Measurements from ENCODE around the gene LRMDA.

The LRMDA gene

GRCh38 chr10:75427951-75428350 is 3.5 kb upstream of the LRMDA start:
- H3K9ac ChIP-seq (ENCODE audit: low read depth, low read length): no peak overlapping the region
- WGBS: 72% methylated on average over 3 of the region's 3 CpGs

GRCh38 chr10:75428434-75429158 is 2.8 kb upstream of the LRMDA start:
- Histone ChIP-seq H3K4me1 (ENCODE audit: insufficient read depth, low read length) (peaks cover 36% of the 10 kb centered on the region), H3K4me3 (ENCODE audit: low read length) (no peak overlapping the region), H3K27me3 (ENCODE audit: insufficient read depth, low read length) (peaks cover 100% of the 10 kb centered on the region), H3K9ac (ENCODE audit: low read depth, low read length) (no peak overlapping the region), H3K9me3 (ENCODE audit: insufficient read depth, low read depth, low read length) (no peaks in the 10 kb centered on the region), H3K36me3 (ENCODE audit: insufficient read depth, low read length) (no peaks in the 10 kb centered on the region), H3K27ac (ENCODE audit: low read depth, low read length) (no peak overlapping the region)
- WGBS: 66% methylated on average over 8 of the region's 9 CpGs

More at GRCh38 chr10:75427951-75428350, 3.5 kb upstream of the LRMDA start:
- peaks cover 32% of the 10 kb centered on the region for H3K4me1 ChIP-seq (ENCODE audit: insufficient read depth, low read length)
- no peaks in the 10 kb centered on the region for H3K9me3 ChIP-seq (ENCODE audit: insufficient read depth, low read depth, low read length)
- no peak overlapping the region for H3K4me3 ChIP-seq (ENCODE audit: low read length)
- peaks cover 100% of the 10 kb centered on the region for H3K27me3 ChIP-seq (ENCODE audit: insufficient read depth, low read length)
- no peaks in the 10 kb centered on the region for H3K36me3 ChIP-seq (ENCODE audit: insufficient read depth, low read length)
- H3K27ac ChIP-seq (ENCODE audit: low read depth, low read length): no peak overlapping the region

GRCh38 chr10:75429159-75429827 is 2.1 kb upstream of the LRMDA start:
- Histone ChIP-seq H3K27ac (ENCODE audit: low read depth, low read length) (no peak overlapping the region), H3K9me3 (ENCODE audit: insufficient read depth, low read depth, low read length) (no peaks in the 10 kb centered on the region), H3K4me3 (ENCODE audit: low read length) (no peak overlapping the region), H3K27me3 (ENCODE audit: insufficient read depth, low read length) (peaks cover 100% of the 10 kb centered on the region), H3K9ac (ENCODE audit: low read depth, low read length) (no peak overlapping the region), H3K4me1 (ENCODE audit: insufficient read depth, low read length) (peaks cover 36% of the 10 kb centered on the region), H3K36me3 (ENCODE audit: insufficient read depth, low read length) (no peaks in the 10 kb centered on the region)
- WGBS: 67% methylated on average over 5 of the region's 5 CpGs

- Histone ChIP-seq H3K9ac (ENCODE audit: low read depth, low read length) (no peak overlapping the region), H3K4me3 (ENCODE audit: low read length) (no peak overlapping the region), H3K4me1 (ENCODE audit: insufficient read depth, low read length) (peaks cover 36% of the 10 kb centered on the region), H3K36me3 (ENCODE audit: insufficient read depth, low read length) (no peaks in the 10 kb centered on the region), H3K27me3 (ENCODE audit: insufficient read depth, low read length) (peaks cover 100% of the 10 kb centered on the region), H3K9me3 (ENCODE audit: insufficient read depth, low read depth, low read length) (no peaks in the 10 kb centered on the region), H3K27ac (ENCODE audit: low read depth, low read length) (no peak overlapping the region)
- 4% methylated on average over 9 of the region's 9 CpGs for WGBS
These were observed 1.2 kb upstream of the LRMDA start for GRCh38 chr10:75430000-75430763.

- H3K27me3 ChIP-seq (ENCODE audit: insufficient read depth, low read length): peaks cover 100% of the 10 kb centered on the region
- no peak overlapping the region for H3K9ac ChIP-seq (ENCODE audit: low read depth, low read length)
- H3K27ac ChIP-seq (ENCODE audit: low read depth, low read length): no peak overlapping the region
- H3K4me3 ChIP-seq (ENCODE audit: low read length): no peak overlapping the region
- H3K4me1 ChIP-seq (ENCODE audit: insufficient read depth, low read length): peaks cover 36% of the 10 kb centered on the region
- H3K36me3 ChIP-seq (ENCODE audit: insufficient read depth, low read length): no peaks in the 10 kb centered on the region
- H3K9me3 ChIP-seq (ENCODE audit: insufficient read depth, low read depth, low read length): no peaks in the 10 kb centered on the region
- WGBS: 73% methylated on average over 5 of the region's 5 CpGs
These were observed 752 bp downstream of the LRMDA start for GRCh38 chr10:75432176-75432575.

GRCh38 chr10:75432763-75433162 is 1.3 kb downstream of the LRMDA start:
- no peaks in the 10 kb centered on the region for H3K9me3 ChIP-seq (ENCODE audit: insufficient read depth, low read depth, low read length)
- peaks cover 35% of the 10 kb centered on the region for H3K4me1 ChIP-seq (ENCODE audit: insufficient read depth, low read length)
- H3K27ac ChIP-seq (ENCODE audit: low read depth, low read length): no peak overlapping the region
- H3K27me3 ChIP-seq (ENCODE audit: insufficient read depth, low read length): peaks cover 100% of the 10 kb centered on the region
- peak overlapping the region; percentile 23; the same call in 1 of the 2 replicates for H3K4me3 ChIP-seq (ENCODE audit: low read length)
- WGBS: 19% methylated on average over 5 of the region's 5 CpGs
- H3K36me3 ChIP-seq (ENCODE audit: insufficient read depth, low read length): no peaks in the 10 kb centered on the region
- no peak overlapping the region for H3K9ac ChIP-seq (ENCODE audit: low read depth, low read length)

GRCh38 chr10:75433216-75433615 is 1.8 kb downstream of the LRMDA start:
- Histone ChIP-seq H3K27me3 (ENCODE audit: insufficient read depth, low read length) (peaks cover 100% of the 10 kb centered on the region), H3K9ac (ENCODE audit: low read depth, low read length) (no peak overlapping the region), H3K4me1 (ENCODE audit: insufficient read depth, low read length) (peaks cover 31% of the 10 kb centered on the region), H3K4me3 (ENCODE audit: low read length) (peak overlapping the region; percentile 23; the same call in 1 of the 2 replicates), H3K27ac (ENCODE audit: low read depth, low read length) (no peak overlapping the region), H3K36me3 (ENCODE audit: insufficient read depth, low read length) (no peaks in the 10 kb centered on the region), H3K9me3 (ENCODE audit: insufficient read depth, low read depth, low read length) (no peaks in the 10 kb centered on the region)
- WGBS: 26% methylated on average over 8 of the region's 8 CpGs

GRCh38 chr10:75434291-75434690 is 2.9 kb downstream of the LRMDA start:
- Histone ChIP-seq H3K4me3 (ENCODE audit: low read length) (no peak overlapping the region), H3K9me3 (ENCODE audit: insufficient read depth, low read depth, low read length) (no peaks in the 10 kb centered on the region), H3K36me3 (ENCODE audit: insufficient read depth, low read length) (no peaks in the 10 kb centered on the region), H3K9ac (ENCODE audit: low read depth, low read length) (no peak overlapping the region), H3K27ac (ENCODE audit: low read depth, low read length) (no peak overlapping the region), H3K27me3 (ENCODE audit: insufficient read depth, low read length) (peaks cover 100% of the 10 kb centered on the region), H3K4me1 (ENCODE audit: insufficient read depth, low read length) (peaks cover 31% of the 10 kb centered on the region)
- 86% methylated on average over 7 of the region's 8 CpGs for WGBS

GRCh38 chr10:75435291-75435690 is 3.9 kb downstream of the LRMDA start:
- Histone ChIP-seq H3K4me3 (ENCODE audit: low read length) (no peak overlapping the region), H3K9ac (ENCODE audit: low read depth, low read length) (no peak overlapping the region), H3K27ac (ENCODE audit: low read depth, low read length) (no peak overlapping the region), H3K36me3 (ENCODE audit: insufficient read depth, low read length) (no peaks in the 10 kb centered on the region), H3K9me3 (ENCODE audit: insufficient read depth, low read depth, low read length) (no peaks in the 10 kb centered on the region), H3K4me1 (ENCODE audit: insufficient read depth, low read length) (peaks cover 22% of the 10 kb centered on the region), H3K27me3 (ENCODE audit: insufficient read depth, low read length) (peaks cover 100% of the 10 kb centered on the region)
- WGBS: 89% methylated on average over 2 of the region's 2 CpGs

- no peak overlapping the region for H3K27ac ChIP-seq (ENCODE audit: low read depth, low read length)
- H3K9ac ChIP-seq (ENCODE audit: low read depth, low read length): no peak overlapping the region
- H3K36me3 ChIP-seq (ENCODE audit: insufficient read depth, low read length): no peaks in the 10 kb centered on the region
- peaks cover 15% of the 10 kb centered on the region for H3K4me1 ChIP-seq (ENCODE audit: insufficient read depth, low read length)
- no peak overlapping the region for H3K4me3 ChIP-seq (ENCODE audit: low read length)
- no peaks in the 10 kb centered on the region for H3K9me3 ChIP-seq (ENCODE audit: insufficient read depth, low read depth, low read length)
- peaks cover 89% of the 10 kb centered on the region for H3K27me3 ChIP-seq (ENCODE audit: insufficient read depth, low read length)
These were observed 5.5 kb downstream of the LRMDA start for GRCh38 chr10:75436896-75437295.

GRCh38 chr10:75437693-75438092 is 6.3 kb downstream of the LRMDA start:
- no peaks in the 10 kb centered on the region for H3K36me3 ChIP-seq (ENCODE audit: insufficient read depth, low read length)
- H3K4me3 ChIP-seq (ENCODE audit: low read length): no peak overlapping the region
- no peak overlapping the region for H3K9ac ChIP-seq (ENCODE audit: low read depth, low read length)
- 85% methylated on average over 3 of the region's 3 CpGs for WGBS
- H3K27me3 ChIP-seq (ENCODE audit: insufficient read depth, low read length): peaks cover 81% of the 10 kb centered on the region
- no peak overlapping the region for H3K27ac ChIP-seq (ENCODE audit: low read depth, low read length)
- H3K9me3 ChIP-seq (ENCODE audit: insufficient read depth, low read depth, low read length): no peaks in the 10 kb centered on the region
- peaks cover 14% of the 10 kb centered on the region for H3K4me1 ChIP-seq (ENCODE audit: insufficient read depth, low read length)
